Measurements from ENCODE around the gene ZNF654.
"Not testable (repeated sequence)": the region's sequence is repeated elsewhere in the genome, so short reads cannot be mapped to it uniquely, and the experiment has no call there.

Gene ZNF654

GRCh38 chr3:88148651-88149050, 89.6 kb downstream of the ZNF654 start:
- no peak for DNase-seq

DNA sequence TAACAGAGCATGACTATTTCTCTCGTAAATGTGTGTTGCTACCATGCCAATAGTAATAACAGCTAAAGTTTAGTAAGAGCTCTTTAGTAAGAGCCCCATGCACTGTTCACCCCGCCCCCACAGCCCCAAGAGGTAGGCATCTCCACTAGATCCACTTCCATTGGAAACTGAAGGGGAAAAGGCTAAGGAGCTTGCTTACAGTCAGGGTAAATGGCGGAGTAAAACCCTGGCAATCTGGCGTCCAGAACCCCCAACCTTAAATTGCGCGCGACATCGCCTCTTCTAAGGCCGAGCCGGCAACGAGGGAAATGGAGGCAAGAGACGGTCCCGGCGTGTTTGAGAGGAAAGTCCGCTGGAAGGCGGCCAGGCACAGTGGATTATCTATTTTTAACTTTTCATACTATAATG, 90.0 kb downstream of the ZNF654 start:
- DNase-seq: peak; percentile 67

DNA sequence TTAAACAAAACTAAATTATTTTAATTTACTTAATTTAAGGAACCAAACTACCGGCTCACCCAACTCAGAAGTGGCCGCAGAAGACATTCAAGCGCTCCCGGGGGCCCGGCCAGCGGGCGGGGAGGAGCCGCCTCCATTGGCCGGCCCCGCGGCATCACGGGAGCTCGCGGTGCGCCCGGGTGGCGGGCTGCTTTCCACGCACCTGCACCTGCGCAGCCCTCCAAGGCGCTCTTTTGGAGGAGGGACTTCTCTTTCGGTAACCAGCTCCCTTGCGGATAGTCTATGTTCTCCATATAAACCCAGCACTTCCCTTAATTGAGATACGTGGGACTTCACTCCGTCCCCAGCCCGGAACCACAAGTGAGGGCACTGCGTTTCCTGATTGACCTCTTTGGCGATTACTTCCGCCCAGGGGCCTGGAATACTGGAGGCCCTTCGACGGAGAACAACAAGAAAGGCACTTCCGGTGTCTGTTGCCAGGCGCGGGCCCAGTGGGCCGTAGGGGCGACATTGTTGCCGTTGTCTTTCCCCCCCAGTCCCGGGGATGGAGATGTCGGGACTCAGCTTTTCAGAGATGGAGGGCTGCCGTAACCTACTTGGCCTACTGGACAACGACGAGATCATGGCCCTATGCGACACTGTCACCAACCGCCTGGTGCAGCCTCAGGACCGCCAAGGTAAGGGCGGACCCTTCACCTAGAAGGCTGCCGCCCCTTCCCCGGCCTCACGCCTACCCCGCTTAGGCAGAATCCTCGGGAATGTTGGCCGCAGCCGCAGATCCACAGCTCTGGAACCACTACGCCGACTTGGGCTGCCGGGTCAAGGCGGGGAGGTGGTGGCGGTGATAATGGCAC, 90.7 kb downstream of the ZNF654 start, which contains the start of gene C3orf38:
Gene C3orf38, plus strand, starts transcription at position 451 of the 854 bp plus-strand sequence. Its CDS starts 94 bp downstream, at position 545.
- peak; percentile 76 for DNase-seq

GRCh38 chr3:88150371-88150770, 91.3 kb downstream of the ZNF654 start:
- DNase-seq: no peak

DNA sequence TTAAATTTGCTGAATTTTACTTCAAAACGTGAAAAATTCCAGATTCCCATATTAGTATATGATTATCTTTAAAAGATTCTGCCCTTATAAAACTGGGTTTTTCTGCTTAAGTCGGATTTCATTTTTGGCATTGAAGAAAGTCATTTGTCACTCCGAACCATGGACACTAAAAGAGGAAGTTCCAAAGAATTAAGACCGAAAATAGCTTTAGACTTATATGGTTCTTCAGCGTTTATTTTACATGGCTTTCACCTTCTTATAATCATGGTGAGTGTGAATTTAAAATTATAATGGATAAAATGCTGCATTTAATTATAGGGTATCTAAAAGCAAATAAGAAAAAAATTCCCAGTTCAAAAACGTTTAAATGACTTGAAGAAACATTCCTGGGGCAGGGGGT, 91.8 kb downstream of the ZNF654 start:
- no peak for DNase-seq

- DNase-seq: no peak
Measured at GRCh38 chr3:88151358-88151757, 92.3 kb downstream of the ZNF654 start.

DNA sequence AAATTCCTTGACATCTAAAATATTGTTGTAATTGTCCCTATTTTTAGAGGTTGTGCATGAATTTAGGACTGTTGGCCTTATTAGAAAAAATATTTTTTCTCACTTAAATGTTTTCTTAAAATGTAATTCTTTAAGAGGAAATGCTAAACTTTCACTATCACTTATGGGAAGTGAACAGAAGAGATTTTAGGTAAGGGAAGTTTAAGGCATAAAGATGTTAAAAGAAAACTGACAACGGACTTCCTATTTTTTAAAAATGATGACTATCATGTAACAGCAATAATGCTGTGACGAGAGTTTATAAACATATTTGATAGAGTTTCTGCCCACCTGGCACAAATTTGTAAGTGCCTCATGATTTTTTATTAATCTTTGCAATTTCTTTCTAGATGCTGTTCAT, 93.8 kb downstream of the ZNF654 start:
- DNase-seq: no peak

GRCh38 chr3:88166419-88166971, 107.4 kb downstream of the ZNF654 start:
- DNase-seq: no peak

- no peak for DNase-seq
Measured at GRCh38 chr3:88167173-88167572, 108.1 kb downstream of the ZNF654 start.

DNA sequence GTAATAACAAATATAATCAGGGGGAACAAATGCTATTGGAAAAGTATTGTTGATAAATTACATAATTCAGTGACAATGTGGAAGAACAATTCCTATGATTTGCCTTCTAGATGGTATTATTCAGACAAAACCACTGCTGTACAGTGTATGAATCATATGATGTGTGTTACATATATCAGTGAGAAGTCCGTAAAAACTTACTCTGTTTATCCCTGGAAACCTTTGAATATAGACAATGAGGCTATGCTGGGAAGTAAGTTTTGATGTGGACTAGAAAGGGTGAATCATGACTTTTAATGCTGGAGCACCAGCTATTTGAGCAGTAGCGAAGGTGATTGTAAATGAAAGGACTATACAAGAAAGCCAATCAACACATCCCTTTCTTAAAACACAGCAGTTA, 108.6 kb downstream of the ZNF654 start:
- DNase-seq: no peak

GRCh38 chr3:88168171-88168570, 109.1 kb downstream of the ZNF654 start:
- no peak for DNase-seq

DNA sequence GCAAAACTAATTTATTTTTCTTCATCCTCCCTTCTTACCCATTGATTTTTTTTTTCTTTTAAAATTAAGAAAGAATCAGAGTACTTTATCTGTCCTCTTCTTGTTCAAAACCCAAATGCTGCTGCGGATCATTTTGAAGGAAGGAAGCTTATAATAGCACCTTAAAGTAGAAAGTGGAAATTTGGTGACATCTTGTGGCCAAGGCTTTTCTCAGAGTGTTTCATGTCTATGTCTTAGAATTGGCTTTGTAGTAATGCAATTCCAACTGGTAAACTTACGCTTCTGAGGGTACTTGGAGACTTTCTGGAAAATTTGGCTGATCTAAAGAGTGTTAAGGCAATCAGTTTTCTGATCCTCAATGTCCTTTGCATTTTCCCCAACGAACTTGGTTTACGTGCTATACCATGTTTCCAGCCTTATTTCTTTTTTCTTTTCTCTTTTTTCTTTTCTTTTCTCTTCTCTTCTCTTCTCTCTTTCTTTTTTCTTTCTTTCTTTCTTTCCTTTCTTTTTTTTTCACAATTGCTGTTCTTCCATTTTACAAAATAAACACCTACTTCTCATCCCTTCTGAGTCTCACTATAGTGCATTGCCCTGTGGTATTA, 121.4 kb downstream of the ZNF654 start:
- DNase-seq: no peak

DNA sequence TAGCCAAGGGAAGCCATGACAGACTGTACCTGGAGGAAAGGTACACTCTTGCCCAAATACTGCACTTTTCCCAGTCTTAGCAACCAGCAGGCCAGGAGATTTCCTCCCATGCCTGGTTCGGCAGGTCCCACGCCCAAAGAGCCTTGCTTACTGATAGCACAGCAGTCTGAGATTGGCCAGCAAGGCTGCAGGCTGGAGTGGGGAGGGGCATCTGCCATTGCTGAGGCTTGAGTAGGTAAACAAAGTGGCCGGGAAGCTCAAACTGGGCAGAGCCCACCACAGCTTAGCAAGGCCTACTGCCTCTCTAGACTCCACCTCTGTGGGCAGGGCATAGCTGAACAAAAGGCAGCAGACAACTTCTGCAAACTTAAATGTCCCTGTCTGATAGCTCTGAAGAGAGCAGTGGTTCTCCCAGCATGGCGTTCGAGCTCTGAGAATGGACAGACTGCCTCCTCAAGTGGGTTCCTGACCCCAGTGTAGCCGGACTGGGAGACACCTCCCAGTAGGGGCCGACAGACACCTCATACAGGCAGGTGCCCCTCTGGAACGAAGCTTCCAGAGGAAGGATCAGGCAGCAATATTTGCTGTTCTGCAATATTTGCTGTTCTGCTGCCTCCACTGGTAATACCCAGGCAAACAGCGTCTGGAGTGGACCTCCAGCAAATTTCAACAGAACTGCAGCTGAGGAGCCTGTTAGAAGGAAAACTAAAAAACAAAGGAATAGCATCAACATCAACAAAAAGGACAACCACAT, 123.3 kb downstream of the ZNF654 start:
- DNase-seq: not testable (repeated sequence)

GRCh38 chr3:88188436-88188835, 129.4 kb downstream of the ZNF654 start:
- peak; percentile 3 for DNase-seq

DNA sequence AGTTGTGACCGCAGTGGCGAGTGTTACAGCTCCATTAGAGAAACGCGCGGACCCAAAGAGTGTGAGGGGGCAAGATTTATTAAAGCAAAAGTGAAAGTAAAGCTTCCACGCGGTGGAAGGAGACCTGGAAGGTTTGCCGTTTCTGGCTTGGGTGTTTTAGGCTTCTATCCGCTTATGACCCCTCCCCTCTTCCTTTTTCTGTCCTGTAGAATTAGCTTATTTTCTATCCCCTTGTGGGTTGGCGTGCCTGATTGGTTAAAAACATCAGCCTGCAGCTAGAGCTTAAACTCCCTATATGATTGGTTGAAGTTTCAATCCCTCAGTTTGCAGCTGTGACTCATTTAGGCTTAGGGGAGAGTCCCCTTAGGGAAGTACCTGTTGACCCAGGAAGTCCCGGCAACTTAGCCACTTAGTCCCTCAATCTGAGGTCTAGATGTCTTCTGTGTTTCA, 130.3 kb downstream of the ZNF654 start:
- peak; percentile 73 for DNase-seq

GRCh38 chr3:88191872-88192409, 132.9 kb downstream of the ZNF654 start:
- no peak for DNase-seq

DNA sequence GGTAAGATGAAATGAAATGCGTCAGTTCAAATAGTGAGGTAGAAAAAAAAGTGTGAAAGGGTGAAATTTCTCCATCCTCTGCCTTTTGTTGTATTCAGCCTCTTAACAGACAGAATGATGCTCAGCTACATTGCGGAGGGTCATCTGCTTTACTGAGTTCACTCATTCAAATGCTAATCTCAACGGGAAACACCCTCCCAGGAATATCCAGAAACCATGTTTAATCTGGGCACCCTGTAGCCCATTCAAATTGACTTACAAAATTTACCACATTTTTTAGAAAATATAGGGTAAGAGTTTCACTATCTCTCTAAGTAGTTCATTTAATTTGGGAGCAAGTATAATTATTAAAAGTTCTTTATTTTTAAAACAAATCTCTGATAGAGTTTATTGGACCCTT, 133.6 kb downstream of the ZNF654 start:
- no peak for DNase-seq
